IMR-90 (cell line): ENCODE measurements around the gene LAMA5.

Experiments
- BHLHE40 ChIP-seq: fragments of 150-350 bp; IDR thresholded peaks from 2 replicates; pipeline ENCODE4 v1.6.1; 2016; ENCODE audit warnings: mild to moderate bottlenecking, low read depth, low read length
- CEBPB ChIP-seq: IDR thresholded peaks from 2 replicates; pipeline ENCODE4 v1.6.1; 2012; ENCODE audit warnings: low read depth, low read length, improper control_type of control experiment
- CHD1 ChIP-seq: IDR thresholded peaks from 2 replicates; pipeline ENCODE4 v1.6.1; 2012; ENCODE audit warnings: low read depth, low read length, improper control_type of control experiment
- MAFK ChIP-seq: IDR thresholded peaks from 2 replicates; pipeline ENCODE4 v1.6.1; 2012; ENCODE audit warnings: low read depth, low read length, improper control_type of control experiment
- MAZ ChIP-seq: IDR thresholded peaks from 2 replicates; pipeline ENCODE4 v1.6.1; 2012; ENCODE audit warnings: low read depth, mild to moderate bottlenecking, low read length, improper control_type of control experiment, moderate library complexity, borderline replicate concordance
- MXI1 ChIP-seq: IDR thresholded peaks from 2 replicates; pipeline ENCODE4 v1.6.1; 2012; ENCODE audit warnings: low read depth, mild to moderate bottlenecking, low read length, moderate library complexity, borderline replicate concordance
- POLR2A ChIP-seq: IDR thresholded peaks from 2 replicates; pipeline ENCODE4 v1.6.1; 2012; ENCODE audit warnings: mild to moderate bottlenecking, low read depth, low read length
- RAD21 ChIP-seq: IDR thresholded peaks from 2 replicates; pipeline ENCODE4 v1.6.1; 2012; ENCODE audit warnings: low read length, improper control_type of control experiment
- RCOR1 ChIP-seq: IDR thresholded peaks from 2 replicates; pipeline ENCODE4 v1.6.1; 2012; ENCODE audit warnings: mild to moderate bottlenecking, low read length, improper control_type of control experiment; ENCODE audit not compliant: insufficient replicate concordance
- RFX5 ChIP-seq: IDR thresholded peaks from 2 replicates; pipeline ENCODE4 v1.8.0; 2012; ENCODE audit warnings: low read depth, mild to moderate bottlenecking, low read length, moderate library complexity
- SMC3 ChIP-seq: fragments of 150-350 bp; IDR thresholded peaks from 2 replicates; pipeline ENCODE4 v1.6.1; 2016; ENCODE audit warnings: low read depth, mild to moderate bottlenecking, antibody characterized with exemption, low read length, moderate library complexity
- USF2 ChIP-seq: fragments of 150-350 bp; IDR thresholded peaks from 2 replicates; pipeline ENCODE4 v1.6.1; 2017; ENCODE audit warnings: mild to moderate bottlenecking, antibody characterized with exemption, low read length, low read depth
- TF ChIP-seq, protein P1 (sequence below): conservative IDR thresholded peaks from 2 replicates; pipeline ENCODE4 v1.5.1; 2012; ENCODE audit warnings: mild to moderate bottlenecking, low read depth, low read length, improper control_type of control experiment

DNA sequence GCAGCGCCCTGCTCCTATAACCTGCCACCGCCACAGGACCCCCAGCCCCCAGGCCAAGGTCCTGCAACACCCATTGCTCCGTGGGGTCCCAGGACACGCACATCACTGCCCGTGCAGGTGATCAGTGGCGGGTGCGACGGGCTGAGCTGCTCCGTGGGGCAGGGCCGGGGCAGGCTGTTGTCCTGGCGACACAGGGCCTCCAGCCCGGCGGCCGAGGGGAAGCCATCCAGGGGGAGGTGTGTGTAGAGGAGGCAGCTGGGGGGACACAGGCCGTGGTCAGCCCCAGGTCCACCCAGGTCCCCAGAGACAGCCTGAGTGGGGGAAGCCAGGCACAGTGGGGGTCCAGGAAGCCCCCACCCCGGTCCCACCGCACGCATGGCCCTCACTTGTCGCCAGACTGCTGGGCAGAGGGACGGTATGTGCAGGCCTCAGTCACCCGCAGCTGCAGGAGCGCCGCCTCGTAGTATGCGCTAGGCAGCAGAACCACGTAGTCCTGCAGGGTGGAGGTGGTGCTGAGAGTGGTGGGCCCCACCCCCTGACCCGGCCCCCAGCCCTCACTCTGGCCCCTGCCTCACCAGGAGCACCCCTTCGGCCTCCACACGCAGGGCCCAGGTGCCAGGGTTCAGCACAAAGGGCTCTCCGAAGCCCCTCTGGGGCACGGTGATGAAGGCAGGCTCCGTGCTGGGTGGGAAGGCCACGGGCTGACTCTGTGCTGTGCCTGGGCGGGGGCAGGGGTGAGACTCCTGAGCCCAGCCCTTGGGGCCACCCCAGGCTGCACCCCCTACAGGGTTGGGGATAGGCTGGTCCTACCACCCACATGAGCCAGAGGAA, 33.9 kb downstream of the LAMA5 start:
- TF ChIP-seq RFX5 (no peak), MAFK (no peak), POLR2A (no peak), BHLHE40 (no peak), RCOR1 (no peak), RAD21 (no peak), USF2 (no peak), CHD1 (no peak), SMC3 (no peak), CEBPB (no peak), MAZ (no peak), MXI1 (no peak)
- TF ChIP-seq, protein P1, sequence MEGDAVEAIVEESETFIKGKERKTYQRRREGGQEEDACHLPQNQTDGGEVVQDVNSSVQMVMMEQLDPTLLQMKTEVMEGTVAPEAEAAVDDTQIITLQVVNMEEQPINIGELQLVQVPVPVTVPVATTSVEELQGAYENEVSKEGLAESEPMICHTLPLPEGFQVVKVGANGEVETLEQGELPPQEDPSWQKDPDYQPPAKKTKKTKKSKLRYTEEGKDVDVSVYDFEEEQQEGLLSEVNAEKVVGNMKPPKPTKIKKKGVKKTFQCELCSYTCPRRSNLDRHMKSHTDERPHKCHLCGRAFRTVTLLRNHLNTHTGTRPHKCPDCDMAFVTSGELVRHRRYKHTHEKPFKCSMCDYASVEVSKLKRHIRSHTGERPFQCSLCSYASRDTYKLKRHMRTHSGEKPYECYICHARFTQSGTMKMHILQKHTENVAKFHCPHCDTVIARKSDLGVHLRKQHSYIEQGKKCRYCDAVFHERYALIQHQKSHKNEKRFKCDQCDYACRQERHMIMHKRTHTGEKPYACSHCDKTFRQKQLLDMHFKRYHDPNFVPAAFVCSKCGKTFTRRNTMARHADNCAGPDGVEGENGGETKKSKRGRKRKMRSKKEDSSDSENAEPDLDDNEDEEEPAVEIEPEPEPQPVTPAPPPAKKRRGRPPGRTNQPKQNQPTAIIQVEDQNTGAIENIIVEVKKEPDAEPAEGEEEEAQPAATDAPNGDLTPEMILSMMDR = no peak
